NCI-H187 treated with DMSO at 0.1 percent for 48 hours (cell line): ENCODE measurements around the gene TEAD2.
A peak's percentile ranks its signal among the peaks of the same experiment; 100 is the strongest.
"Not testable (repeated sequence)": the region's sequence is repeated elsewhere in the genome, so short reads cannot be mapped to it uniquely, and the experiment has no call there.

Source experiments
- DNase-seq: peaks from one replicate; lab custom pipeline; 2025; lab: John Stamatoyannopoulos, UW

Gene TEAD2

GRCh38 chr19:49347191-49347590 is 15.0 kb downstream of the TEAD2 start:
- DNase-seq = no peak

GRCh38 chr19:49344505-49345423 is 17.5 kb downstream of the TEAD2 start:
- no peak for DNase-seq

- no peak for DNase-seq
These were observed 19.1 kb downstream of the TEAD2 start for GRCh38 chr19:49343123-49343522.

GRCh38 chr19:49342291-49342721 is 19.9 kb downstream of the TEAD2 start:
- no peak for DNase-seq

- no peak for DNase-seq
These were observed 21.1 kb downstream of the TEAD2 start for GRCh38 chr19:49340865-49341718.

GRCh38 chr19:49340069-49340864 is 21.9 kb downstream of the TEAD2 start:
- peak; percentile 35 for DNase-seq

- DNase-seq = peak; percentile 65
These were observed 22.7 kb downstream of the TEAD2 start for GRCh38 chr19:49339301-49340068.

GRCh38 chr19:49338691-49339300 is 23.4 kb downstream of the TEAD2 start:
- peak; percentile 58 for DNase-seq

GRCh38 chr19:49338023-49338677 is 24.1 kb downstream of the TEAD2 start:
- no peak for DNase-seq

GRCh38 chr19:49337267-49338022 is 24.8 kb downstream of the TEAD2 start:
- DNase-seq = no peak

GRCh38 chr19:49336482-49337266 is 25.5 kb downstream of the TEAD2 start:
- DNase-seq = no peak

GRCh38 chr19:49335784-49336481 is 26.3 kb downstream of the TEAD2 start:
- DNase-seq = no peak

GRCh38 chr19:49335071-49335783 is 27.0 kb downstream of the TEAD2 start, which contains the start of gene CD37:
Gene CD37, plus strand, starts transcription at chr19:49335406. Its CDS starts 135 bp downstream, at chr19:49335541.
- DNase-seq = no peak

GRCh38 chr19:49333811-49334288 is 28.4 kb downstream of the TEAD2 start:
- DNase-seq = no peak

GRCh38 chr19:49333418-49333805 is 28.8 kb downstream of the TEAD2 start:
- DNase-seq = no peak

- not testable (repeated sequence) for DNase-seq
These were observed 29.4 kb downstream of the TEAD2 start for GRCh38 chr19:49332691-49333417.
